Naive B cell (primary cell): ENCODE measurements around the gene CHD8. TPM values are rescaled to one million over a fixed set of nuclear protein-coding genes. Genes with fewer than 3 reads are reported as not detected.

Experiments used
- ATAC-seq, 2 donors: fragments of 150-1000 bp; cut with Tn5 transposase; 2 replicates each; pipeline ENCODE4 v1.10.0; 2021; ENCODE audit warnings: low read depth in 2 of 2, mild to moderate bottlenecking in 2 of 2, moderate library complexity in 2 of 2
- DNase-seq: peaks from one replicate; pipeline ENCODE4 v3.0.0; 2022
- H3K27ac Mint-ChIP-seq, 6 donors: one replicate each; pipeline ENCODE4 v1.8.0; 2020 to 2022; ENCODE audit warnings: mild to moderate bottlenecking in 6 of 6, mixed read lengths in 6 of 6, moderate library complexity in 5 of 6, inconsistent platforms in 2 of 6
- H3K27me3 Mint-ChIP-seq, 3 donors: one replicate each; pipeline ENCODE4 v1.8.0; 2021 to 2022; ENCODE audit warnings: mixed read lengths in 3 of 3, mild to moderate bottlenecking in 1 of 3
- H3K36me3 Mint-ChIP-seq, 2 donors: one replicate each; pipeline ENCODE4 v1.8.0; 2020 to 2022; ENCODE audit warnings: mixed read lengths in 2 of 2, inconsistent platforms in 1 of 2, mild to moderate bottlenecking in 1 of 2
- H3K4me1 Mint-ChIP-seq, 3 donors: one replicate each; pipeline ENCODE4 v1.8.0; 2020 to 2022; ENCODE audit warnings: mixed read lengths in 3 of 3, inconsistent platforms in 1 of 3, mild to moderate bottlenecking in 1 of 3, moderate library complexity in 1 of 3
- H3K4me3 Mint-ChIP-seq, 8 donors: one replicate each; pipeline ENCODE4 v1.8.0; 2020 to 2022; ENCODE audit warnings: mild to moderate bottlenecking in 8 of 8, mixed read lengths in 8 of 8, moderate library complexity in 8 of 8, inconsistent platforms in 2 of 8
- H3K9me3 Mint-ChIP-seq, 7 donors: one replicate each; pipeline ENCODE4 v1.8.0; 2020 to 2022; ENCODE audit warnings: mixed read lengths in 7 of 7, mild to moderate bottlenecking in 5 of 7, inconsistent platforms in 2 of 7, moderate library complexity in 1 of 7
- polyA plus RNA-seq, 6 donors: library from polyadenylated mRNA; unstranded; fragments of 300-500 nt; fragmentation: Illumina TruSeq; gene quantifications; one replicate each; pipeline ENCODE4 v1.2.3, GENCODE V29; 2021; ENCODE audit warnings: low read depth in 6 of 6

CHD8 gene
- polyA plus RNA-seq, 6 donors from 2014 or later, result 15.0 to 57.3 (median 33.3) TPM

- H3K4me1 Mint-ChIP-seq, result no peaks in the 10 kb centered on the region
- H3K4me3 Mint-ChIP-seq, result no peak overlapping the region
- peaks cover 19 to 35% of the 10 kb centered on the region in 2 donors for H3K36me3 Mint-ChIP-seq
- ATAC-seq (no peak), DNase-seq (no peak)
- H3K27ac Mint-ChIP-seq, result no peak overlapping the region
- no peaks in the 10 kb centered on the region for H3K9me3 Mint-ChIP-seq
- no peaks in the 10 kb centered on the region for H3K27me3 Mint-ChIP-seq
Measured at GRCh38 chr14:21414137-21414631, 41.7 kb downstream of the CHD8 start.

GRCh38 chr14:21408147-21408546 is 47.8 kb downstream of the CHD8 start:
- DNase-seq (no peak), ATAC-seq (no peak)
- Mint-ChIP-seq H3K27ac (no peak overlapping the region), H3K9me3 (no peaks in the 10 kb centered on the region), H3K27me3 (no peaks in the 10 kb centered on the region), H3K4me1 (no peaks in the 10 kb centered on the region), H3K4me3 (no peak overlapping the region), H3K36me3 (peaks cover 29 to 41% of the 10 kb centered on the region in 2 donors)

- peaks cover 21 to 39% of the 10 kb centered on the region in 2 donors for H3K36me3 Mint-ChIP-seq
- DNase-seq (no peak), ATAC-seq (no peak)
- H3K4me3 Mint-ChIP-seq, result no peak overlapping the region
- no peaks in the 10 kb centered on the region for H3K9me3 Mint-ChIP-seq
- peak overlapping the region in 1 of 6 donors; percentile 44 for H3K27ac Mint-ChIP-seq
- no peaks in the 10 kb centered on the region for H3K27me3 Mint-ChIP-seq
- no peaks in the 10 kb centered on the region for H3K4me1 Mint-ChIP-seq
Measured at GRCh38 chr14:21406213-21406612, 49.7 kb downstream of the CHD8 start.

- no peak for DNase-seq
- H3K4me1 Mint-ChIP-seq, result no peaks in the 10 kb centered on the region
- H3K9me3 Mint-ChIP-seq, result no peaks in the 10 kb centered on the region
- no peak overlapping the region for H3K27ac Mint-ChIP-seq
- no peak for ATAC-seq
- H3K27me3 Mint-ChIP-seq, result no peaks in the 10 kb centered on the region
- peaks cover 30 to 40% of the 10 kb centered on the region in 2 donors for H3K36me3 Mint-ChIP-seq
- H3K4me3 Mint-ChIP-seq, result no peak overlapping the region
Measured at GRCh38 chr14:21405097-21405496, 50.8 kb downstream of the CHD8 start.

GRCh38 chr14:21399311-21399870 is 56.5 kb downstream of the CHD8 start:
- no peaks in the 10 kb centered on the region for H3K4me1 Mint-ChIP-seq
- H3K27ac Mint-ChIP-seq, result peak overlapping the region in 1 of 6 donors; percentile 36
- H3K36me3 Mint-ChIP-seq, result peaks cover 22 to 42% of the 10 kb centered on the region in 2 donors
- no peaks in the 10 kb centered on the region for H3K27me3 Mint-ChIP-seq
- DNase-seq, result no peak
- H3K9me3 Mint-ChIP-seq, result no peaks in the 10 kb centered on the region
- no peak for ATAC-seq
- no peak overlapping the region for H3K4me3 Mint-ChIP-seq

GRCh38 chr14:21398901-21399300 is 57.0 kb downstream of the CHD8 start:
- Mint-ChIP-seq H3K4me3 (no peak overlapping the region), H3K4me1 (no peaks in the 10 kb centered on the region), H3K36me3 (peaks cover 27 to 45% of the 10 kb centered on the region in 2 donors), H3K27ac (no peak overlapping the region), H3K9me3 (no peaks in the 10 kb centered on the region), H3K27me3 (no peaks in the 10 kb centered on the region)
- DNase-seq, result no peak
- ATAC-seq, result no peak

GRCh38 chr14:21395450-21395849 is 60.5 kb downstream of the CHD8 start:
- no peaks in the 10 kb centered on the region for H3K27me3 Mint-ChIP-seq
- H3K4me3 Mint-ChIP-seq, result no peak overlapping the region
- no peaks in the 10 kb centered on the region for H3K4me1 Mint-ChIP-seq
- no peak for DNase-seq
- ATAC-seq, result no peak
- no peak overlapping the region for H3K27ac Mint-ChIP-seq
- no peaks in the 10 kb centered on the region for H3K9me3 Mint-ChIP-seq
- H3K36me3 Mint-ChIP-seq, result peaks cover 42% of the 10 kb centered on the region in 2 donors

GRCh38 chr14:21385188-21385904 is 70.6 kb downstream of the CHD8 start:
- ATAC-seq (peak; percentile 35 to 39), DNase-seq (peak; percentile 53)
- Mint-ChIP-seq H3K9me3 (no peaks in the 10 kb centered on the region), H3K4me3 (peak overlapping the region; percentile 90 to 100 (median 97)), H3K4me1 (peaks cover 30 to 41% (median 32%) of the 10 kb centered on the region in 3 donors), H3K36me3 (no peaks in the 10 kb centered on the region), H3K27ac (peak overlapping the region in 5 of 6 donors; percentile 97 to 100 (median 99)), H3K27me3 (no peaks in the 10 kb centered on the region)

- no peak for DNase-seq
- Mint-ChIP-seq H3K36me3 (no peaks in the 10 kb centered on the region), H3K27me3 (no peaks in the 10 kb centered on the region), H3K4me3 (peak overlapping the region; percentile 90 to 100 (median 97)), H3K27ac (peak overlapping the region; percentile 97 to 100 (median 99)), H3K9me3 (no peaks in the 10 kb centered on the region), H3K4me1 (peaks cover 30 to 41% (median 32%) of the 10 kb centered on the region in 3 donors)
- ATAC-seq, result peak; percentile 30 to 34
Measured at GRCh38 chr14:21384494-21384851, 71.5 kb downstream of the CHD8 start.

- DNase-seq (peak; percentile 88), ATAC-seq (peak; percentile 90)
- no peaks in the 10 kb centered on the region for H3K9me3 Mint-ChIP-seq
- no peaks in the 10 kb centered on the region for H3K27me3 Mint-ChIP-seq
- no peaks in the 10 kb centered on the region for H3K36me3 Mint-ChIP-seq
- H3K4me3 Mint-ChIP-seq, result peak within 1 kb of the TSS; percentile 90 to 100 (median 97)
- H3K27ac Mint-ChIP-seq, result peak within 1 kb of the TSS; percentile 97 to 100 (median 99)
- peaks cover 30 to 43% (median 32%) of the 10 kb centered on the region in 3 donors for H3K4me1 Mint-ChIP-seq
Measured at GRCh38 chr14:21383848-21384493, 72.0 kb downstream of the CHD8 start, which contains the start of gene SUPT16H. TSS of gene SUPT16H (minus strand) at chr14:21384019. CDS start at chr14:21383927, 92 bp downstream.

GRCh38 chr14:21382886-21383847 is 72.8 kb downstream of the CHD8 start:
- Mint-ChIP-seq H3K9me3 (no peaks in the 10 kb centered on the region), H3K4me1 (peaks cover 30 to 47% (median 32%) of the 10 kb centered on the region in 3 donors), H3K4me3 (peak overlapping the region; percentile 90 to 100 (median 97)), H3K27ac (peak overlapping the region; percentile 97 to 100 (median 99)), H3K36me3 (no peaks in the 10 kb centered on the region), H3K27me3 (no peaks in the 10 kb centered on the region)
- DNase-seq, result peak; percentile 20
- peak; percentile 18 to 34 for ATAC-seq

- Mint-ChIP-seq H3K27me3 (no peaks in the 10 kb centered on the region), H3K4me1 (peaks cover 30 to 49% (median 32%) of the 10 kb centered on the region in 3 donors), H3K27ac (peak overlapping the region in 3 of 6 donors; percentile 70 to 99 (median 78)), H3K36me3 (no peaks in the 10 kb centered on the region), H3K9me3 (no peaks in the 10 kb centered on the region), H3K4me3 (peak overlapping the region in 7 of 8 donors; percentile 57 to 99 (median 97))
- DNase-seq, result no peak
- ATAC-seq, result no peak
Measured at GRCh38 chr14:21382095-21382494, 73.8 kb downstream of the CHD8 start.

- no peaks in the 10 kb centered on the region for H3K9me3 Mint-ChIP-seq
- H3K4me3 Mint-ChIP-seq, result no peak overlapping the region
- H3K27ac Mint-ChIP-seq, result no peak overlapping the region
- DNase-seq, result no peak
- ATAC-seq, result no peak
- peaks cover 16 to 32% (median 23%) of the 10 kb centered on the region in 3 donors for H3K4me1 Mint-ChIP-seq
- H3K27me3 Mint-ChIP-seq, result no peaks in the 10 kb centered on the region
- H3K36me3 Mint-ChIP-seq, result no peaks in the 10 kb centered on the region
Measured at GRCh38 chr14:21379338-21379737, 76.6 kb downstream of the CHD8 start.
